Astrocyte (in vitro differentiated cells and primary cell): Measurements from ENCODE around the gene POU2AF1.

Source experiments
- EZH2 ChIP-seq: IDR thresholded peaks from 2 replicates; pipeline ENCODE4 v1.6.1; 2012; ENCODE audit warnings: mild to moderate bottlenecking, low read length, inconsistent platforms; ENCODE audit not compliant: insufficient read depth
- TF ChIP-seq, protein P1 (sequence below): IDR thresholded peaks from 2 replicates; pipeline ENCODE4 v1.5.1; 2011; ENCODE audit warnings: low read depth, mild to moderate bottlenecking, inconsistent platforms, low read length, moderate library complexity; ENCODE audit not compliant: insufficient read depth

GRCh38 chr11:111423250-111423615 is 44.2 kb upstream of the POU2AF1 start:
- TF ChIP-seq, protein P1, sequence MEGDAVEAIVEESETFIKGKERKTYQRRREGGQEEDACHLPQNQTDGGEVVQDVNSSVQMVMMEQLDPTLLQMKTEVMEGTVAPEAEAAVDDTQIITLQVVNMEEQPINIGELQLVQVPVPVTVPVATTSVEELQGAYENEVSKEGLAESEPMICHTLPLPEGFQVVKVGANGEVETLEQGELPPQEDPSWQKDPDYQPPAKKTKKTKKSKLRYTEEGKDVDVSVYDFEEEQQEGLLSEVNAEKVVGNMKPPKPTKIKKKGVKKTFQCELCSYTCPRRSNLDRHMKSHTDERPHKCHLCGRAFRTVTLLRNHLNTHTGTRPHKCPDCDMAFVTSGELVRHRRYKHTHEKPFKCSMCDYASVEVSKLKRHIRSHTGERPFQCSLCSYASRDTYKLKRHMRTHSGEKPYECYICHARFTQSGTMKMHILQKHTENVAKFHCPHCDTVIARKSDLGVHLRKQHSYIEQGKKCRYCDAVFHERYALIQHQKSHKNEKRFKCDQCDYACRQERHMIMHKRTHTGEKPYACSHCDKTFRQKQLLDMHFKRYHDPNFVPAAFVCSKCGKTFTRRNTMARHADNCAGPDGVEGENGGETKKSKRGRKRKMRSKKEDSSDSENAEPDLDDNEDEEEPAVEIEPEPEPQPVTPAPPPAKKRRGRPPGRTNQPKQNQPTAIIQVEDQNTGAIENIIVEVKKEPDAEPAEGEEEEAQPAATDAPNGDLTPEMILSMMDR = no peak
- TF ChIP-seq EZH2 = no peak
